ENCODE measurements around the gene DNMT3B. TPM values are rescaled to one million over a fixed set of nuclear protein-coding genes. Genes with fewer than 3 reads are reported as not detected.

The DNMT3B gene
- polyA plus RNA-seq, 2 donors: 0.46 to 0.96 TPM

DNA sequence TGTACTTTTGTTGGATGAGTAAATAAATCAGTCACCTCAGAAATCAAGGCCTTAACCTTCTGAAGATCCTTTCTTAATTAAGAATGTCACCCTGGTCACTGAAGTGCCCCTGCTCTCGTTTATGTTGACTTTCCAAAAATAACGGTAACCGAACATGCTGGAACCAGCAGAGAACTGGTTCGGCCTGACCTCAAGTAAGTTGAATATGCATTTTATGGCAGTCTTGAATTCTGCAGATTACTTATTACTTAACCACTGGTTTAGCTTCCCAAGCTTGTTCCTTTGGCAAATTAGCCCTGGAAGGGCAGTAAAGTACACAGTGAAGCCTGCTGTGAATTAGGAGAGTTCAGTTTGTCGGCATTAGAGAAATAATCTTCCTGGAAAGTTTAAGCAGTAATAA, 69.8 kb downstream of the DNMT3B start:
- 62 to 67% methylated on average over 5 of the region's 5 CpGs for WGBS, 2 donors
- Histone ChIP-seq H3K36me3 (ENCODE audit: control insufficient read depth in 2 of 2, insufficient read depth in 2 of 2, low read length in 1 of 2) (peaks cover 0 to 6% of the 10 kb centered on the region in 2 donors), H3K4me1 (ENCODE audit: control insufficient read depth in 2 of 2, insufficient read depth in 2 of 2, low read length in 1 of 2) (no peaks in the 10 kb centered on the region), H3K27me3 (ENCODE audit: control insufficient read depth in 1 of 2, insufficient read depth in 2 of 2, low read length in 2 of 2) (no peaks in the 10 kb centered on the region), H3K4me3 (ENCODE audit: low read depth in 1 of 2, low read length in 2 of 2) (no peak overlapping the region), H3K27ac (ENCODE audit: low read depth in 2 of 2, low read length in 1 of 2) (no peak overlapping the region), H3K9me3 (ENCODE audit: control insufficient read depth in 2 of 2, insufficient read depth in 1 of 2, low read depth in 1 of 2, low read length in 1 of 2) (no peaks in the 10 kb centered on the region)

GRCh38 chr20:32832664-32833063, 70.5 kb downstream of the DNMT3B start:
- Histone ChIP-seq H3K27ac (ENCODE audit: low read depth in 2 of 2, low read length in 1 of 2) (no peak overlapping the region), H3K27me3 (ENCODE audit: control insufficient read depth in 1 of 2, insufficient read depth in 2 of 2, low read length in 2 of 2) (no peaks in the 10 kb centered on the region), H3K4me3 (ENCODE audit: low read depth in 1 of 2, low read length in 2 of 2) (no peak overlapping the region), H3K36me3 (ENCODE audit: control insufficient read depth in 2 of 2, insufficient read depth in 2 of 2, low read length in 1 of 2) (peaks cover 0 to 8% of the 10 kb centered on the region in 2 donors), H3K4me1 (ENCODE audit: control insufficient read depth in 2 of 2, insufficient read depth in 2 of 2, low read length in 1 of 2) (no peaks in the 10 kb centered on the region), H3K9me3 (ENCODE audit: control insufficient read depth in 2 of 2, insufficient read depth in 1 of 2, low read depth in 1 of 2, low read length in 1 of 2) (no peaks in the 10 kb centered on the region)
- WGBS, 2 donors: 77 to 89% methylated on average over 11 of the region's 11 CpGs

- Histone ChIP-seq H3K4me3 (ENCODE audit: low read depth in 1 of 2, low read length in 2 of 2) (no peak overlapping the region), H3K4me1 (ENCODE audit: control insufficient read depth in 2 of 2, insufficient read depth in 2 of 2, low read length in 1 of 2) (no peaks in the 10 kb centered on the region), H3K36me3 (ENCODE audit: control insufficient read depth in 2 of 2, insufficient read depth in 2 of 2, low read length in 1 of 2) (peaks cover 8 to 11% of the 10 kb centered on the region in 2 donors), H3K27me3 (ENCODE audit: control insufficient read depth in 1 of 2, insufficient read depth in 2 of 2, low read length in 2 of 2) (no peaks in the 10 kb centered on the region), H3K27ac (ENCODE audit: low read depth in 2 of 2, low read length in 1 of 2) (no peak overlapping the region), H3K9me3 (ENCODE audit: control insufficient read depth in 2 of 2, insufficient read depth in 1 of 2, low read depth in 1 of 2, low read length in 1 of 2) (no peaks in the 10 kb centered on the region)
These were observed 72.8 kb downstream of the DNMT3B start for GRCh38 chr20:32834972-32835371.

GRCh38 chr20:32837157-32837556, 75.0 kb downstream of the DNMT3B start:
- Histone ChIP-seq H3K27ac (ENCODE audit: low read depth in 2 of 2, low read length in 1 of 2) (no peak overlapping the region), H3K27me3 (ENCODE audit: control insufficient read depth in 1 of 2, insufficient read depth in 2 of 2, low read length in 2 of 2) (no peaks in the 10 kb centered on the region), H3K36me3 (ENCODE audit: control insufficient read depth in 2 of 2, insufficient read depth in 2 of 2, low read length in 1 of 2) (peaks cover 8 to 17% of the 10 kb centered on the region in 2 donors), H3K9me3 (ENCODE audit: control insufficient read depth in 2 of 2, insufficient read depth in 1 of 2, low read depth in 1 of 2, low read length in 1 of 2) (no peaks in the 10 kb centered on the region), H3K4me1 (ENCODE audit: control insufficient read depth in 2 of 2, insufficient read depth in 2 of 2, low read length in 1 of 2) (no peaks in the 10 kb centered on the region), H3K4me3 (ENCODE audit: low read depth in 1 of 2, low read length in 2 of 2) (no peak overlapping the region)
- whole genome bisulfite sequencing, 2 donors: 34 to 64% methylated on average over 1 of the region's 1 CpG

- Histone ChIP-seq H3K9me3 (ENCODE audit: control insufficient read depth in 2 of 2, insufficient read depth in 1 of 2, low read depth in 1 of 2, low read length in 1 of 2) (no peaks in the 10 kb centered on the region), H3K27me3 (ENCODE audit: control insufficient read depth in 1 of 2, insufficient read depth in 2 of 2, low read length in 2 of 2) (no peaks in the 10 kb centered on the region), H3K4me3 (ENCODE audit: low read depth in 1 of 2, low read length in 2 of 2) (no peak overlapping the region), H3K36me3 (ENCODE audit: control insufficient read depth in 2 of 2, insufficient read depth in 2 of 2, low read length in 1 of 2) (peaks cover 12 to 23% of the 10 kb centered on the region in 2 donors), H3K27ac (ENCODE audit: low read depth in 2 of 2, low read length in 1 of 2) (no peak overlapping the region), H3K4me1 (ENCODE audit: control insufficient read depth in 2 of 2, insufficient read depth in 2 of 2, low read length in 1 of 2) (no peaks in the 10 kb centered on the region)
- WGBS, 2 donors: 91 to 92% methylated on average over 17 of the region's 17 CpGs
These were observed 77.2 kb downstream of the DNMT3B start for GRCh38 chr20:32839227-32839981.

DNA sequence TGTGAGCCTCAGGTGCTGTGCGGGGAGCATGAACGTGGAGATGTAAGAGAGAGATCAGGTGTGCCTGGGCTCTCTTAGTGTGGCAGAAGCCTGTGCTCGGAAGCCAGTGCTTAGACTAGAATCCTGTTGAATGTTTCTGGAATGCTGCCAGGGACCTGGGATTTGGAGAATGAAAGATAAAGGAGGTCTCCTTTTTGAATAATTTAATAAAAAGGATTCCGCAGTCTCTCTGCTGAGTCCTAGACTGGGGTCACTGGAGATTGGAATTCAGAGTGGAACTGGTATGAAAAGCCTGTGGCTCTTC, 77.7 kb downstream of the DNMT3B start:
- Histone ChIP-seq H3K27me3 (ENCODE audit: control insufficient read depth in 1 of 2, insufficient read depth in 2 of 2, low read length in 2 of 2) (no peaks in the 10 kb centered on the region), H3K36me3 (ENCODE audit: control insufficient read depth in 2 of 2, insufficient read depth in 2 of 2, low read length in 1 of 2) (peaks cover 12 to 25% of the 10 kb centered on the region in 2 donors), H3K4me3 (ENCODE audit: low read depth in 1 of 2, low read length in 2 of 2) (no peak overlapping the region), H3K4me1 (ENCODE audit: control insufficient read depth in 2 of 2, insufficient read depth in 2 of 2, low read length in 1 of 2) (no peaks in the 10 kb centered on the region), H3K27ac (ENCODE audit: low read depth in 2 of 2, low read length in 1 of 2) (no peak overlapping the region), H3K9me3 (ENCODE audit: control insufficient read depth in 2 of 2, insufficient read depth in 1 of 2, low read depth in 1 of 2, low read length in 1 of 2) (no peaks in the 10 kb centered on the region)
- 85 to 87% methylated on average over 4 of the region's 4 CpGs for WGBS, 2 donors

- no peak overlapping the region for H3K4me3 ChIP-seq (ENCODE audit: low read depth in 1 of 2, low read length in 2 of 2)
- 72 to 75% methylated on average over 8 to 9 of the region's 9 CpGs for WGBS, 2 donors
- H3K4me1 ChIP-seq (ENCODE audit: control insufficient read depth in 2 of 2, insufficient read depth in 2 of 2, low read length in 1 of 2): no peaks in the 10 kb centered on the region
- no peaks in the 10 kb centered on the region for H3K27me3 ChIP-seq (ENCODE audit: control insufficient read depth in 1 of 2, insufficient read depth in 2 of 2, low read length in 2 of 2)
- H3K9me3 ChIP-seq (ENCODE audit: control insufficient read depth in 2 of 2, insufficient read depth in 1 of 2, low read depth in 1 of 2, low read length in 1 of 2): no peaks in the 10 kb centered on the region
- H3K36me3 ChIP-seq (ENCODE audit: control insufficient read depth in 2 of 2, insufficient read depth in 2 of 2, low read length in 1 of 2): peaks cover 12 to 27% of the 10 kb centered on the region in 2 donors
- no peak overlapping the region for H3K27ac ChIP-seq (ENCODE audit: low read depth in 2 of 2, low read length in 1 of 2)
These were observed 79.0 kb downstream of the DNMT3B start for GRCh38 chr20:32841174-32841573.

- Histone ChIP-seq H3K4me1 (ENCODE audit: control insufficient read depth in 2 of 2, insufficient read depth in 2 of 2, low read length in 1 of 2) (no peaks in the 10 kb centered on the region), H3K9me3 (ENCODE audit: control insufficient read depth in 2 of 2, insufficient read depth in 1 of 2, low read depth in 1 of 2, low read length in 1 of 2) (no peaks in the 10 kb centered on the region), H3K36me3 (ENCODE audit: control insufficient read depth in 2 of 2, insufficient read depth in 2 of 2, low read length in 1 of 2) (peaks cover 9 to 29% of the 10 kb centered on the region in 2 donors), H3K27ac (ENCODE audit: low read depth in 2 of 2, low read length in 1 of 2) (no peak overlapping the region), H3K4me3 (ENCODE audit: low read depth in 1 of 2, low read length in 2 of 2) (no peak overlapping the region), H3K27me3 (ENCODE audit: control insufficient read depth in 1 of 2, insufficient read depth in 2 of 2, low read length in 2 of 2) (no peaks in the 10 kb centered on the region)
- WGBS, 2 donors: 76 to 81% methylated on average over 2 of the region's 2 CpGs
These were observed 79.4 kb downstream of the DNMT3B start for GRCh38 chr20:32841632-32842031.

GRCh38 chr20:32842688-32843524, 80.7 kb downstream of the DNMT3B start:
- Histone ChIP-seq H3K4me3 (ENCODE audit: low read depth in 1 of 2, low read length in 2 of 2) (no peak overlapping the region), H3K4me1 (ENCODE audit: control insufficient read depth in 2 of 2, insufficient read depth in 2 of 2, low read length in 1 of 2) (no peaks in the 10 kb centered on the region), H3K27ac (ENCODE audit: low read depth in 2 of 2, low read length in 1 of 2) (no peak overlapping the region), H3K9me3 (ENCODE audit: control insufficient read depth in 2 of 2, insufficient read depth in 1 of 2, low read depth in 1 of 2, low read length in 1 of 2) (no peaks in the 10 kb centered on the region), H3K27me3 (ENCODE audit: control insufficient read depth in 1 of 2, insufficient read depth in 2 of 2, low read length in 2 of 2) (no peaks in the 10 kb centered on the region), H3K36me3 (ENCODE audit: control insufficient read depth in 2 of 2, insufficient read depth in 2 of 2, low read length in 1 of 2) (peaks cover 3 to 33% of the 10 kb centered on the region in 2 donors)
- 82 to 88% methylated on average over 8 of the region's 8 CpGs for WGBS, 2 donors

Measured in esophagus (tissue), 2 donors.